SIG-M5 treated with dmso at 0.1 percent for 504 hours (cell line): ENCODE measurements around the gene MAP1A.
"Not testable (repeated sequence)": the region's sequence is repeated elsewhere in the genome, so short reads cannot be mapped to it uniquely, and the experiment has no call there.

Source experiments
- DNase-seq: peaks from one replicate; lab custom pipeline; 2025; ENCODE audit not compliant: unreplicated experiment; lab: John Stamatoyannopoulos, UW

MAP1A gene

GRCh38 chr15:43528542-43529007 is 11.2 kb downstream of the MAP1A start:
- no peak for DNase-seq

DNA sequence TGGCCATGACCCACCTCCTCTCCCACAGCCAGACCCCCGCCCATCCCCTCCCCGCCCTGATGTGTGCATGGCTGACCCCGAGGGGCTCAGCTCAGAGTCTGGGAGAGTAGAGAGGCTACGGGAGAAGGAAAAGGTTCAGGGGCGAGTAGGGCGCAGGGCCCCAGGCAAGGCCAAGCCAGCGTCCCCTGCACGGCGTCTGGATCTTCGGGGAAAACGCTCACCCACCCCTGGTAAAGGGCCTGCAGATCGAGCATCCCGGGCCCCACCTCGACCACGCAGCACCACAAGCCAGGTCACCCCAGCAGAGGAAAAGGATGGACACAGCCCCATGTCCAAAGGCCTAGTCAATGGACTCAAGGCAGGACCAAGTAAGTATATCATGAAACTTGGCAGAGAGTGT is 11.7 kb downstream of the MAP1A start:
- DNase-seq = no peak

- no peak for DNase-seq
Measured at GRCh38 chr15:43529587-43530345, 12.4 kb downstream of the MAP1A start.

DNA sequence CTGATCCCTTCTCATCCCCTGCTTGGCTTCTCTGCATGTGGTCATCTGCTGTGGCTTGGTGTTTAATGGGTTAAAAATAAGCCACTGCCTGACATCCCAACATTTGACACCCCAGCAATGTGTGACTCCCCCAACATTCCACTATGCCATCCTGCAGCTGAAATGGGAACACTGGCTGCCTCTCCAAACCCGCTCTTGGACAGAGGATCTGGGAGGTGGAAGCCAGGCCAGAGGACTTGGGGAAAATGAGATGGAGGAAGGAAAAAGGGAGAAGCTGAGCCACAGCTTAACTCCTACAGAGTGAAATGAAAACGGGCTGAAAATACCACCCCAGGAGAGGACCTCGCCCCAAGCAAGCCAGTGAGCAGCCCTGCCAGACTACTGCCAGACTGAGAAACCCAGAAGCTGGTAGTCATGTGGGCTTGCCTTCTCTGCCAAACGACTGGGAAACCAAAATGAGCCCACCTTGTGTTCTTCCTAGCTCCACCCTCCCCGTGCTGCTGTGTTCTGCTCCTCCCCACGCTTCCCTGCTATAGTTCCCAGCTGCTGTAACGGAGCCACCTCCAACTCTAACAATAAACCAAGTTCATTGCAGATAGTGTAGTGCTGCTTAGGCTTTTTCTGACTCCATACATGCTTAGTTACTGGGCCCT is 13.7 kb downstream of the MAP1A start:
- no peak for DNase-seq

- DNase-seq = not testable (repeated sequence)
Measured at GRCh38 chr15:43532826-43533225, 15.4 kb downstream of the MAP1A start.

- DNase-seq = no peak
Measured at GRCh38 chr15:43534897-43535296, 17.5 kb downstream of the MAP1A start.

DNA sequence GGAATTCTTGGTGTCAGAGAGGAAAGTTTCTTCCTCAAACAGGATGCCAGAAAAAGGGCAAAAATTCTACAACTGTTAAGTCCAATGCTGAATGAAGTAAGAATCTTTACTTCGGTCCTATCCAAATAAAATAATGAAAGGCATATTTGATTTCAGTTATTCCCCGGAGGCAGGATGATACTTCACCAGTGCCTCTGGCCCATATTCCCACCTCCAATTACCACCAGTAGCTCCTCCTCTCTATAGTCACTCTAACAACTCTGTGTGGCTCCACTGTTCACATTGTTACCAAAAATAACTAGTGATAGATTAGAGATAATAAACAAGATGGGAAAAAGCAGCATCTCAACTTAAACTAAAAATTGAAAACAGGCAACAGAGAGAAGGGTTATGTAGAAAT is 20.7 kb downstream of the MAP1A start:
- no peak for DNase-seq

- no peak for DNase-seq
Measured at GRCh38 chr15:43541785-43542184, 24.4 kb downstream of the MAP1A start.

- no peak for DNase-seq
Measured at GRCh38 chr15:43544266-43544665, 26.9 kb downstream of the MAP1A start.

DNA sequence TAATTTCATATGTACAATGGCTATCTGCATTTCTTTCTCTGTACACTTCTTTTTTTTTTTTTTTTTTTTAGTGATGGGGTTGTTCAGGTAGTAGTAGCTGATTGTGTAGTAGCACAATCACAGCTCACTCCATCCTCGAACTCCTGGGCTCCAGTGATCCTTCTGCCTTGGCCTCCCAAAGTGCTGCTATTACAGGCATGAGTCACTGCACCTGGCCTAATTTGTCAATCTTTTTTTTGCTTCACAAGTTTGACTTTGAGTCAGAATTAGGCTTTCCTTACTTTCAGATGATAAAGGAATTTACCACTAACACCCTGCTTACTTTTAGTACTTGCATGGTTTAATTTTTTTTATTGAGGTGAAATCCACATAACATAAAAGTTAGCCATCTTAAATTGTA is 28.0 kb downstream of the MAP1A start:
- no peak for DNase-seq

DNA sequence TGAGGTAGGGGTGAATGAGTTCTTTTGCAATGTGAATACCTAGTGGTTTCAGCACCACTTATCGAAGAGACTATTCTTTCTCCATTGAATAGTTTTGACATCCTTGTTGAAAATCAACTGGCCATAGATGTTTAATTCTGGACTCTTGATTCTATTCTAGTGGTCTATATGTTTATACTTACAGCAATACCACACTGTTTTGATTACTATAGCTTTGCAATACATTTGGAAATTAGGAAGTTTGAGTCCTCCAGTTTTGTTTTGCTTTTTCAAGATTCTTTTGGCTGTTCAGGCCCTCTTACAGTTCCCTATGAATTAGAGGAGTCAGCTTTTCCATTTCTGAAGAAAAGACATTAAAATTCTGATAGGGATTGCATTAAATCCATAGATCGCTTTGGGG is 30.1 kb downstream of the MAP1A start:
- no peak for DNase-seq

GRCh38 chr15:43550527-43551363 is 33.3 kb downstream of the MAP1A start:
- DNase-seq = no peak

- DNase-seq = no peak
Measured at GRCh38 chr15:43552256-43552655, 34.8 kb downstream of the MAP1A start.

DNA sequence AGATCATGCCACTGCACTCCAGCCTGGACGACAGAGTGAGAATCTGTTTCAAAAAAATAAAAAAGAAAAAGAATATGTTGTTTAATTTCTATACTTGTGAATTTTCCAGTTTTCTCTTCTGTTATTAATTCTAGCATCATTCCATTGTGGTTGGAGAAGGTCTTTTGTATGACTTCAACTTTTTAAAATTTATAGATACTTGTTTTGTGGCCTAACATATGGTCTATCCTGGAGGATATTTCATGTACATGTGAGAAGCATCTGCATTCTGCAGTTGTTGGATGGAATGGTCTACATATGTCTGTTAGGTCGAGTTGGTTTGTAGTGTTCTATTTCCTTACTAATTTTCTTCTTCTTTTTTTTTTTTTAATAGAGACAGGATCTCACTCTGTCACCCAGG is 35.6 kb downstream of the MAP1A start:
- DNase-seq = no peak

- DNase-seq = not testable (repeated sequence)
Measured at GRCh38 chr15:43562753-43563152, 45.3 kb downstream of the MAP1A start.

- DNase-seq = not testable (repeated sequence)
Measured at GRCh38 chr15:43563793-43564192, 46.4 kb downstream of the MAP1A start.

- DNase-seq = not testable (repeated sequence)
Measured at GRCh38 chr15:43566615-43567014, 49.2 kb downstream of the MAP1A start.

DNA sequence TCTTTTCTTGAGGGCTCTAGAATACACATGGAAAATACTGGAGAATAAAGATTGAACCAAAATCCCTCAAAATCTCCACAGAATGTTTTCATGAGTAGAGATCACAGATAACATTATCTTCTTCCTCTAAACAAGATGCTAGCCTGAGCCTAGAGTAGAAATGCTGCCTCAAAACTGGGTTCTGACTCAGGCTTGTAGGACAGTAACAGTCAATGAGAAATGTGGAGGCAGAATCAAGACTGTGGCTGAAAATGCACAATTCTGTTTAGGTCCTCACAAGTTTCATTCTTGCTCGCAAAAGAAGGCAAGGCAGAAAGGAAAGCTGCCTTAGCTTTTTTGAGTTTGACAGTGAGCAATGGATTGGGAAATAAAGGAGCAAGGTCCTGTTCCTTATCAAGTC is 57.2 kb downstream of the MAP1A start:
- not testable (repeated sequence) for DNase-seq
